IPS-20b (cell line): Measurements from ENCODE around the gene LZTS3.
"Not testable (repeated sequence)": the region's sequence is repeated elsewhere in the genome, so short reads cannot be mapped to it uniquely, and the experiment has no call there.

Experiments
- H3K27ac ChIP-seq: one replicate; pipeline ENCODE4 v1.5.1; 2013; ENCODE audit warnings: low read length
- H3K27me3 ChIP-seq: 2 replicates; pipeline ENCODE4 v1.6.1; 2013; ENCODE audit warnings: mild to moderate bottlenecking, low read length, inconsistent platforms; ENCODE audit not compliant: insufficient read depth
- H3K36me3 ChIP-seq: 2 replicates; pipeline ENCODE4 v1.6.1; 2013; ENCODE audit warnings: low read depth, mild to moderate bottlenecking, inconsistent platforms, low read length, moderate library complexity; ENCODE audit not compliant: insufficient read depth
- H3K4me1 ChIP-seq: 2 replicates; pipeline ENCODE4 v1.6.1; 2013; ENCODE audit warnings: mild to moderate bottlenecking, control low read depth, inconsistent platforms, low read length, moderate library complexity; ENCODE audit not compliant: insufficient read depth
- H3K4me3 ChIP-seq: 2 replicates; pipeline ENCODE4 v1.5.1; 2013; ENCODE audit warnings: mild to moderate bottlenecking, low read length, inconsistent platforms
- H3K9ac ChIP-seq: 2 replicates; pipeline ENCODE4 v1.6.1; 2013; ENCODE audit warnings: low read depth, mild to moderate bottlenecking, inconsistent platforms, low read length, moderate library complexity
- H3K9me3 ChIP-seq: 2 replicates; pipeline ENCODE4 v1.6.1; 2013; ENCODE audit warnings: mild to moderate bottlenecking, low read depth, low read length, inconsistent platforms; ENCODE audit not compliant: insufficient read depth

Gene LZTS3

GRCh38 chr20:3172933-3173609 is at the start of gene LZTS3:
Gene LZTS3 (minus strand): TSS chr20:3173549. CDS start chr20:3167163, 6,386 bp downstream.
- Histone ChIP-seq H3K27me3 (peaks cover 17% of the 10 kb centered on the region; the same call in 1 of the 2 replicates), H3K27ac (peak within 1 kb of the TSS; percentile 58), H3K9me3 (no peaks in the 10 kb centered on the region), H3K36me3 (no peaks in the 10 kb centered on the region), H3K4me3 (peak within 1 kb of the TSS; percentile 92), H3K4me1 (peaks cover 27% of the 10 kb centered on the region; the same call in 1 of the 2 replicates), H3K9ac (peak within 1 kb of the TSS; percentile 88)

GRCh38 chr20:3221398-3222226 is 48.3 kb upstream of the LZTS3 start:
- H3K4me1 ChIP-seq: no peaks in the 10 kb centered on the region
- no peak overlapping the region for H3K4me3 ChIP-seq
- H3K27ac ChIP-seq: no peak overlapping the region
- peaks cover 61% of the 10 kb centered on the region for H3K36me3 ChIP-seq
- H3K9ac ChIP-seq: no peak overlapping the region
- H3K9me3 ChIP-seq: no peaks in the 10 kb centered on the region
- no peaks in the 10 kb centered on the region for H3K27me3 ChIP-seq

GRCh38 chr20:3218307-3218988 is 45.1 kb upstream of the LZTS3 start:
- H3K4me1 ChIP-seq: no peaks in the 10 kb centered on the region
- H3K4me3 ChIP-seq: no peak overlapping the region
- no peaks in the 10 kb centered on the region for H3K27me3 ChIP-seq
- no peaks in the 10 kb centered on the region for H3K9me3 ChIP-seq
- H3K9ac ChIP-seq: no peak overlapping the region
- H3K36me3 ChIP-seq: peaks cover 73% of the 10 kb centered on the region
- H3K27ac ChIP-seq: no peak overlapping the region

GRCh38 chr20:3215359-3215917 is 42.1 kb upstream of the LZTS3 start:
- H3K4me1 ChIP-seq, H3K4me3 ChIP-seq, H3K27ac ChIP-seq, H3K27me3 ChIP-seq, H3K9ac ChIP-seq, H3K9me3 ChIP-seq: not testable (repeated sequence)
- peaks cover 50% of the 10 kb centered on the region for H3K36me3 ChIP-seq

- Histone ChIP-seq H3K4me1 (no peaks in the 10 kb centered on the region), H3K27me3 (no peaks in the 10 kb centered on the region), H3K4me3 (no peak overlapping the region), H3K36me3 (peaks cover 39% of the 10 kb centered on the region), H3K27ac (no peak overlapping the region), H3K9me3 (no peaks in the 10 kb centered on the region), H3K9ac (no peak overlapping the region)
These were observed 39.9 kb upstream of the LZTS3 start for GRCh38 chr20:3213226-3213625.

GRCh38 chr20:3210346-3210745 is 37.0 kb upstream of the LZTS3 start:
- peaks cover 22% of the 10 kb centered on the region for H3K36me3 ChIP-seq
- no peaks in the 10 kb centered on the region for H3K9me3 ChIP-seq
- H3K27me3 ChIP-seq: no peaks in the 10 kb centered on the region
- H3K4me3 ChIP-seq: peak overlapping the region; percentile 91
- no peaks in the 10 kb centered on the region for H3K4me1 ChIP-seq
- H3K9ac ChIP-seq: peak overlapping the region; percentile 92
- H3K27ac ChIP-seq: no peak overlapping the region

- no peaks in the 10 kb centered on the region for H3K27me3 ChIP-seq
- H3K4me3 ChIP-seq: peak overlapping the region; percentile 91
- H3K27ac ChIP-seq: peak overlapping the region; percentile 17
These were observed 36.6 kb upstream of the LZTS3 start for GRCh38 chr20:3209946-3210317.

GRCh38 chr20:3209257-3209945 is 36.1 kb upstream of the LZTS3 start, which contains the start of gene ITPA:
Gene ITPA (plus strand): TSS chr20:3209498. CDS start chr20:3209552, 54 bp downstream.
- Histone ChIP-seq H3K4me3 (peak within 1 kb of the TSS; percentile 91), H3K27ac (peak within 1 kb of the TSS; percentile 50), H3K27me3 (no peaks in the 10 kb centered on the region), H3K4me1 (no peaks in the 10 kb centered on the region), H3K36me3 (peaks cover 14% of the 10 kb centered on the region), H3K9me3 (no peaks in the 10 kb centered on the region), H3K9ac (peak within 1 kb of the TSS; percentile 92)

More at GRCh38 chr20:3209946-3210317, 36.6 kb upstream of the LZTS3 start:
- no peaks in the 10 kb centered on the region for H3K4me1 ChIP-seq
- peaks cover 18% of the 10 kb centered on the region for H3K36me3 ChIP-seq
- H3K9me3 ChIP-seq: no peaks in the 10 kb centered on the region
- peak overlapping the region; percentile 92 for H3K9ac ChIP-seq

GRCh38 chr20:3208786-3209256 is 35.5 kb upstream of the LZTS3 start:
- no peaks in the 10 kb centered on the region for H3K27me3 ChIP-seq
- H3K4me1 ChIP-seq: no peaks in the 10 kb centered on the region
- peak overlapping the region; percentile 92 for H3K9ac ChIP-seq
- peak overlapping the region; percentile 91 for H3K4me3 ChIP-seq
- peak overlapping the region; percentile 50 for H3K27ac ChIP-seq
- no peaks in the 10 kb centered on the region for H3K9me3 ChIP-seq
- peaks cover 10% of the 10 kb centered on the region for H3K36me3 ChIP-seq

- Histone ChIP-seq H3K9ac (peak within 1 kb of the TSS; percentile 82), H3K36me3 (peaks cover 22% of the 10 kb centered on the region), H3K9me3 (no peaks in the 10 kb centered on the region), H3K4me1 (no peaks in the 10 kb centered on the region), H3K27ac (peak within 1 kb of the TSS; percentile 59), H3K27me3 (no peaks in the 10 kb centered on the region), H3K4me3 (peak within 1 kb of the TSS; percentile 81)
These were observed 30.9 kb upstream of the LZTS3 start, which contains the start of gene DDRGK1 for GRCh38 chr20:3204124-3204794. Gene DDRGK1 (minus strand): TSS chr20:3204682. CDS start chr20:3204627, 55 bp downstream.
